IMR-90 (cell line): ENCODE results near the gene TMX1. TPM values are rescaled to one million over a fixed set of nuclear protein-coding genes. Genes with fewer than 3 reads are reported as not detected.

Experiments used
- ATAC-seq: fragments of 200-7000 bp; cut with Tn5 transposase; 2 replicates; pipeline ENCODE4 v1.9.1; 2020; ENCODE audit warnings: low read depth, mild to moderate bottlenecking, moderate library complexity
- BruUV-seq: library from RNA; stranded (reverse); fragments of 400-500 nt; replicated peaks from 2 replicates; lab custom pipeline; 2021; lab: Mats Ljungman, UMichigan
- CTCF ChIA-PET: fragments of 300-600 bp; formaldehyde crosslinking; extraction: SDS; loops from one replicate; lab custom pipeline; 2021; ENCODE audit warnings: antibody characterized with exemption; lab: Yijun Ruan, JAX
- POLR2A ChIA-PET: fragments of 300-600 bp; sonication (Branson Sonifier 250); formaldehyde crosslinking; loops from one replicate; lab custom pipeline; 2022; ENCODE audit warnings: antibody characterized with exemption; ENCODE audit not compliant: unreplicated experiment; lab: Charles Lee
- DNase-seq: peaks from one replicate; pipeline ENCODE4 v3.0.0; 2013
- H2AFZ ChIP-seq: replicated peaks from 2 replicates; pipeline ENCODE3; 2013; ENCODE audit warnings: low read length, mild to moderate bottlenecking; ENCODE audit not compliant: poor library complexity
- H2AK5ac ChIP-seq: 2 replicates; pipeline ENCODE4 v1.6.1; 2013; ENCODE audit warnings: low read depth, low read length, inconsistent platforms
- H2AK9ac ChIP-seq: replicated peaks from 2 replicates; pipeline ENCODE3; 2013; ENCODE audit warnings: mild to moderate bottlenecking, low read depth, low read length, moderate library complexity; ENCODE audit not compliant: poor library complexity
- H2BK120ac ChIP-seq: 2 replicates; pipeline ENCODE4 v1.6.1; 2013; ENCODE audit warnings: low read depth, low read length, inconsistent platforms
- H2BK15ac ChIP-seq: 3 replicates; pipeline ENCODE4 v1.6.1; 2013; ENCODE audit warnings: low read depth, low read length, inconsistent platforms
- H2BK20ac ChIP-seq: 2 replicates; pipeline ENCODE4 v1.6.1; 2013; ENCODE audit warnings: low read depth, mild to moderate bottlenecking, inconsistent platforms, low read length, moderate library complexity
- H2BK5ac ChIP-seq: 2 replicates; pipeline ENCODE4 v1.6.1; 2013; ENCODE audit warnings: mild to moderate bottlenecking, low read depth, low read length, inconsistent platforms; ENCODE audit not compliant: poor library complexity, severe bottlenecking
- H3K14ac ChIP-seq: replicated peaks from 2 replicates; pipeline ENCODE4 v1.6.1; 2013; ENCODE audit warnings: low read depth, low read length, inconsistent platforms
- H3K18ac ChIP-seq: 2 replicates; pipeline ENCODE4 v1.6.1; 2013; ENCODE audit warnings: low read depth, low read length, control low read depth
- H3K23ac ChIP-seq: 2 replicates; pipeline ENCODE4 v1.6.1; 2013; ENCODE audit warnings: low read depth, low read length, inconsistent platforms
- H3K27ac ChIP-seq: 2 replicates; pipeline ENCODE4 v1.5.1; 2013; ENCODE audit warnings: mild to moderate bottlenecking, control low read depth, low read length; ENCODE audit not compliant: insufficient read depth
- H3K27me3 ChIP-seq: 2 replicates; pipeline ENCODE4 v1.6.1; 2013; ENCODE audit warnings: low read length; ENCODE audit not compliant: control insufficient read depth, insufficient read depth
- H3K36me3 ChIP-seq: 2 replicates; pipeline ENCODE4 v1.6.1; 2013; ENCODE audit warnings: low read length, mixed read lengths; ENCODE audit not compliant: control insufficient read depth, insufficient read depth
- H3K4ac ChIP-seq: 2 replicates; pipeline ENCODE4 v1.6.1; 2013; ENCODE audit warnings: low read depth, low read length, inconsistent platforms
- H3K4me1 ChIP-seq: 2 replicates; pipeline ENCODE4 v1.6.1; 2013; ENCODE audit warnings: low read length, mixed read lengths; ENCODE audit not compliant: control insufficient read depth, insufficient read depth
- H3K4me2 ChIP-seq: 2 replicates; pipeline ENCODE4 v1.6.1; 2013; ENCODE audit warnings: low read depth, mild to moderate bottlenecking, control low read depth, low read length, moderate library complexity
- H3K4me3 ChIP-seq: 2 replicates; pipeline ENCODE4 v1.5.1; 2013; ENCODE audit warnings: low read depth, mild to moderate bottlenecking, control low read depth, low read length, moderate library complexity; ENCODE audit not compliant: insufficient read depth
- H3K56ac ChIP-seq: 2 replicates; pipeline ENCODE4 v1.6.1; 2013; ENCODE audit warnings: low read length, inconsistent platforms; ENCODE audit not compliant: insufficient read depth; ENCODE audit errors: extremely low read depth
- H3K79me1 ChIP-seq, 2 experiments: 2 replicates each; pipeline ENCODE4 v1.6.1; 2013; ENCODE audit warnings: low read length in 2 of 2, inconsistent platforms in 1 of 2, low read depth in 1 of 2
- H3K9ac ChIP-seq: 2 replicates; pipeline ENCODE4 v1.6.1; 2013; ENCODE audit warnings: low read depth, low read length, control low read depth
- H3K9me1 ChIP-seq: 2 replicates; pipeline ENCODE4 v1.6.1; 2013; ENCODE audit warnings: low read length, inconsistent platforms; ENCODE audit not compliant: insufficient read depth
- H3K9me3 ChIP-seq: 2 replicates; pipeline ENCODE4 v1.6.1; 2013; ENCODE audit warnings: low read length; ENCODE audit not compliant: control insufficient read depth, insufficient read depth
- H4K20me1 ChIP-seq: 2 replicates; pipeline ENCODE4 v1.6.1; 2013; ENCODE audit warnings: low read length, inconsistent platforms; ENCODE audit not compliant: insufficient read depth
- H4K5ac ChIP-seq: 2 replicates; pipeline ENCODE4 v1.6.1; 2013; ENCODE audit warnings: mild to moderate bottlenecking, low read depth, low read length, control low read depth
- H4K8ac ChIP-seq, 2 experiments: 2 replicates each; pipeline ENCODE4 v1.6.1; 2013; ENCODE audit warnings: low read depth in 2 of 2, low read length in 2 of 2, control low read depth in 1 of 2, inconsistent platforms in 1 of 2
- H4K91ac ChIP-seq: 2 replicates; pipeline ENCODE4 v1.6.1; 2013; ENCODE audit warnings: low read depth, low read length, inconsistent platforms; ENCODE audit not compliant: insufficient read depth
- BHLHE40 ChIP-seq: fragments of 150-350 bp; IDR thresholded peaks from 2 replicates; pipeline ENCODE4 v1.6.1; 2016; ENCODE audit warnings: mild to moderate bottlenecking, low read depth, low read length
- MAFK ChIP-seq: IDR thresholded peaks from 2 replicates; pipeline ENCODE4 v1.6.1; 2012; ENCODE audit warnings: low read depth, low read length, improper control_type of control experiment
- SMC3 ChIP-seq: fragments of 150-350 bp; IDR thresholded peaks from 2 replicates; pipeline ENCODE4 v1.6.1; 2016; ENCODE audit warnings: low read depth, mild to moderate bottlenecking, antibody characterized with exemption, low read length, moderate library complexity
- dilution Hi-C: fragments of 300-500 bp; cut with HindIII; formaldehyde crosslinking; loops from one replicate; pipeline ENCODE4 v1.14.3; 2018; ENCODE audit warnings: low sequenced_read_pairs; ENCODE audit not compliant: unreplicated experiment
- in situ Hi-C: fragments of 300-500 bp; cut with MboI; formaldehyde crosslinking; loops from 3 replicates; pipeline ENCODE4 v1.14.3; 2019; ENCODE audit warnings: low sequenced_read_pairs, inconsistent platforms, mixed read lengths
- intact Hi-C: fragments of 100-400 bp; cut with micrococcal nuclease; formaldehyde crosslinking; loops from 2 replicates; pipeline ENCODE4 v1.10.0; 2022
- polyA plus RNA-seq, 3 experiments: library from polyadenylated mRNA; depleted of rRNA; stranded (reverse); fragments of >200 nt; gene quantifications; 2 replicates each; pipeline ENCODE4 v1.2.3, GENCODE V29; 2012; ENCODE audit warnings: low replicate concordance in 1 of 3
- total RNA-seq: library from RNA; depleted of rRNA; stranded (reverse); fragments of >200 nt; gene quantifications from 2 replicates; pipeline ENCODE4 v1.2.3, GENCODE V29; 2012

The TMX1 gene
- total and polyA plus RNA-seq, 2 of the 4 experiments (the other 2 are of a cell fraction): 15.3 to 24.7 TPM

GRCh38 chr14:51253880-51254279, 13.8 kb downstream of the TMX1 start:
- H3K36me3 ChIP-seq: peaks cover 11% of the 10 kb centered on the region
- H3K4me1 ChIP-seq: no peaks in the 10 kb centered on the region
- TF ChIP-seq BHLHE40 (no peak), SMC3 (no peak), MAFK (peak; percentile 33; the same call in 1 of the 2 replicates)
- H2BK5ac ChIP-seq: no peak overlapping the region
- peaks cover 0 to 10% of the 10 kb centered on the region in 2 experiments; a peak in 1 of 4 replicates for H3K79me1 ChIP-seq
- no peak overlapping the region for H3K4me2 ChIP-seq
- ChIA-PET CTCF (no interaction called here), POLR2A (no interaction called here)
- H3K9me3 ChIP-seq: 0 out of 2 replicates have a peak, but pooled peaks cover 2% of the 10 kb centered on the region
- no peak for DNase-seq
- no peak overlapping the region for H4K91ac ChIP-seq
- no peak overlapping the region for H4K8ac ChIP-seq
- no peak overlapping the region for H2BK15ac ChIP-seq
- no peaks in the 10 kb centered on the region for H3K27me3 ChIP-seq
- no peak overlapping the region for H3K14ac ChIP-seq
- in situ Hi-C loops (no loop called here), dilution Hi-C loops (no loop called here), intact Hi-C loops (no loop called here)
- H3K18ac ChIP-seq: no peak overlapping the region
- H2AFZ ChIP-seq: no peak overlapping the region
- H3K9me1 ChIP-seq: no peaks in the 10 kb centered on the region
- no peak overlapping the region for H2AK9ac ChIP-seq
- no peak overlapping the region for H3K27ac ChIP-seq
- no peak for ATAC-seq
- H3K9ac ChIP-seq: no peak overlapping the region
- H3K4me3 ChIP-seq: no peak overlapping the region
- no peak overlapping the region for H2AK5ac ChIP-seq
- no peaks in the 10 kb centered on the region for H4K20me1 ChIP-seq
- BruUV-seq: no TSS peak
- H2BK20ac ChIP-seq: no peak overlapping the region
- H3K56ac ChIP-seq: no peak overlapping the region
- no peak overlapping the region for H4K5ac ChIP-seq
- H3K23ac ChIP-seq: no peak overlapping the region
- no peak overlapping the region for H3K4ac ChIP-seq
- no peak overlapping the region for H2BK120ac ChIP-seq
